Forelimb muscle (tissue), 1 donor: ENCODE data around the gene MCM9. TPM values are rescaled to one million over a fixed set of nuclear protein-coding genes. Genes with fewer than 3 reads are reported as not detected.

Source experiments
- DNase-seq: peaks from one replicate; pipeline ENCODE4 v3.0.0-alpha.2; 2013; ENCODE audit warnings: low read depth
- polyA plus RNA-seq: library from polyadenylated mRNA; unstranded; fragments of 120-200 nt; gene quantifications from one replicate; pipeline ENCODE4 v1.2.1, GENCODE V29; 2013; ENCODE audit not compliant: insufficient read length

Gene MCM9
- polyA plus RNA-seq, 1 donor: 13.1 TPM

DNA sequence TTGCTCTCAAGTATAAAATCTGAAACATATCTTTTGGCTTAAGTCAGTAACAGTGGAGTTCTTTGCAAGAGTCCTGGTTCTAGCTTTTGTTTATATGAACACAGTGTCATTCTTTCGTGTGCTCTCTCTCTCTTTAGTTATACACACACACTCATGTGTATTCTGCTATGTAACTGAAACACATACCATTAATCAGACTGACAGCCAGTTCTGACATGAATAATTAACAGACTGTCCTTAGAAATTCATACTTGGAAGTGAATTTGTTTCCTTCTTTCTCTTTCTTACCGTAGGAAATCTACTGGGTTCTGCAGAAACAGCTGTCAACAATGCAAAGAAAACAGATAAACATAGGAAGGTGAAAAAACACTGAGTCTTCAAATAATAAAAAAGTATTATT is 2.5 kb downstream of the MCM9 start:
- no peak for DNase-seq

DNA sequence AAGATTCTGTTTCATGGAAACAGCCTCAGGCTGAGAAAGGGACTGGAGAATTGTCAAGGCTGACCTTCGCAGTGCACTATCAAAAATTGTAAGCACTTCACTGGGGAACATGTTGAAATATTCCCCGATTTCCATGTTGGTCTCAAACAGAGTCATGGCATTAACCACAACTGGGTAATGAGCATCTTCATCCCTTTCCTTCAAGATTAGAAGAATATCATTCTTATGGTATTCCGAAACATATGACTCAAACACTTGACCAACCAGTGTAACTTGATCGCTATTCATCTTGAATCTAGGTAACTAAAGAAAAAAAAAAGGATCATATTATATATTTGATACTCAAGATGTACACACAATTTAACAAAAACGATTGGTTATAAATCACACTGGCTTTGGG is 3.5 kb downstream of the MCM9 start:
- no peak for DNase-seq

DNA sequence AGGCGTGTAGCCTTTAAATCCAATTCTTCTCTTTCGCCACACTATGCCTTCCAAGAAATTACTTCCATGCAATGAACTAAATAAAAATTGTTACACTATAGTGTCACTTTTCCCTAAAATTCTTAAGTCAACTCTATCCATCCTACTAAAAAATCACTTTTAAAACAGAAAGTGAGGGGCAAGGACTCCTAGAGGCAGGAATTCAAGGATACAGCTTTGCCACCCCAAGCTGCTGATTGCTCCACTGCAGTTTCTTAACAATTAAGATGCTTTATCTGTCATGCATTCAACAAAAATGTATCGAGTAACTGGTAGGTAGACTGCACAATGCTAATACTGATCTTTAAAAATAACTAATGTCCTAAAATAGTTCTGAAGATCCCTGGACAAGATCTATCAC is 4.3 kb downstream of the MCM9 start:
- DNase-seq: no peak

DNA sequence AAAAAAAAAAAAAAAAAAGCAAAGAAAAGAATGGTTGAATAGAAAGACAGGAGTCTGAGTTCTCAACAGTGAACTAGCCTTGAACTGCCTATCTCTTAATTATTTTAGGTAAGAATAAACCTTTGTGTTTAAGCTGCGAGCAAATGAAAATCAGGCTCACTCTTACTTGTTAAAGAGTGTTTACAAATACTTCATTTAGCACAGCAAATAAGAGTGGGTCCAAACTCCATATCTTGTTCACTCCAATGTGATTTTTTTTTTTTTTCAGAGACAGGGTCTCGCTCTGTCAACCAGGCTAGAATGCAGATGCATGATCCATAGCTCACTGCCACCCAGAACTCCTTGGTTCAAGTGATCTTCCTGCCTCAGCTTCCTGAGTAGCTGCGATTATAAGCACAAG is 11.9 kb downstream of the MCM9 start:
- DNase-seq: no peak

DNA sequence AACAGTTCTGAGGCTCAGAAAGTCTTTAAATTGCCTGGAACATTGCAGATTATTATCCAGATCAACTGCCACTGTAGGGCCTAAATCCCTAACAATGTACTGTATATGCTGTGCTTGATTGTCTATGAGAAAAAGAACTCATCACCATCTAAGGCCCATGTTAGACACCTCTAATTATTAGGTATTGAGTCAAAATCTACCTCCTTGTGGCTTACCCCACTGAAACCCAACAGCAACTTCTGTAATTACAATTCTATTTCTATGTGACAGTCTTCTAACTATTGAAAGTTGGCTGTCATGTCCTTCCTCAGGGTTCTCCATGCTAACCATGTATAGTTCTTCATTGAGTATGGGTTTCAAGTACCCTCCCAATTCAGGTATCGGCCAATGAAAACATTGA is 13.9 kb downstream of the MCM9 start:
- no peak for DNase-seq

DNA sequence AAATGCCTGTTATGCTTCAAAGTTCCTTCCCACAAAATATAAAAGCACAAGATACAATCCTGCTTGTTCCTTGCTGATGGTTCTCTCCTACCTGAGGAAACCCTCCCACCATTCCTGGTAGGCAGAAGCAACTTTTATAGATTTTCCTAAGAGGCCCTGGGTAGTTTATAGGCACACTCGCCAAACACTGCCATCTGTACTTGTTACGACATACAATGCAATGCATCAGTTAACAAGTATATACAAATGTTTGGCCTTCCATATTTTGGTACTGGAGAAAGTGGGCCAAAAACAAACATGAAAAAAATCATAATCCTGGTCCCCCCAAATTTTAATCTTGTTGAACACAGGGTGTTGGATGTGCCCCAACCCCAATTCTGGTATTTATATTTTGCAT is 16.6 kb downstream of the MCM9 start:
- no peak for DNase-seq

DNA sequence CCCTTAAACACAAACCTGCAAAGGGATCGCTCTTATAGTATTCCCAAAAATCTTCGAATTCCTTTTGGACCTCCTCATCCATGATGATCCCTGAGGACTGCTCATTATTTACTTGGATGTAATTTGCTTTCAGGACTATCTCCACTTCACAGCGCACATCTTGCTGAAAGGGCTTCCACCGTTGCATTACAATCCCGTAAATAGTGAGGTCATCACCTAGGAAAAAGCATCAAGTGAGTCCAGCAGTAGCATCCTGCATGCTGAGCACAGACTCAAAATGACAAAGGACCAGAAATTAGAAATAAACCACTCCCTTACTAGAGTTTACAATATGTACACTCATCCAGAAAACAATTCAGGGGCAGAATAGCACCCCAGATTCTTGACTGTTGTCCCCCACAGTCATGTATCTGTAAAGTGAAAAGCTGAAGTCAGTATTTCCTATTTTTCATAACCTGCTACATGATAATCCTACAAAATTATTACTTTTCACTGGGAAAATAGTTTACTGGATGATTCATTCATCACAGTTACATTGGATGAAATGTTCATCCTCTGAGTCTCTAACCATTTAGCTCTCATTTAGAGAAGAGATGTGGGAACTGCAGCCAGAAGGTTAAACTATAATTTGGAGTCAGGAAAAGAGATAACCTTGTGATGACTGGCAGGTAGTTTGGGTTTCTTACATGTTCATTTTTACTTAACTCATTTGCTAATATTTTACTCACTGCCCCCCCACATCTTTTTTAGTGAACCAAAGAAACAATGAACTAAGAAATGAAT is 17.2 kb downstream of the MCM9 start:
- no peak for DNase-seq

DNA sequence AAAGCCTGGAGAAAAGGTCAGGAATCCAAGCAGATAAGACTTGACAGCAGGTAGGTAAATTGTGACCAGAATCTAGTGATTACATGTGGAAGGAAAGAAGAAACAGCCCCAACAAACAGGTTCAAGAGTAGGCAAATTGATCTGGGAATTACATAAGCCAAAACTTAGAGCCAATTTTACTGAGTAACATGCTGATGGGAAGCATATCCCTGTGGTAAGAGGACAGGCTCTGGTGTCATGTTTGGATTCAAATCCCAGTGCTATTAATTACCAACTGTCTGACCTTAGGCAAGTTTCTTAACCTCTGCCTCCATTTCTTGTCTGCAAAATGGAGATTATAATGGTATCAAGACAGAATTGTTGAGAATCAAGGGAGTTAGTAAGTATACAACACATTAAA is 20.4 kb downstream of the MCM9 start:
- no peak for DNase-seq

DNA sequence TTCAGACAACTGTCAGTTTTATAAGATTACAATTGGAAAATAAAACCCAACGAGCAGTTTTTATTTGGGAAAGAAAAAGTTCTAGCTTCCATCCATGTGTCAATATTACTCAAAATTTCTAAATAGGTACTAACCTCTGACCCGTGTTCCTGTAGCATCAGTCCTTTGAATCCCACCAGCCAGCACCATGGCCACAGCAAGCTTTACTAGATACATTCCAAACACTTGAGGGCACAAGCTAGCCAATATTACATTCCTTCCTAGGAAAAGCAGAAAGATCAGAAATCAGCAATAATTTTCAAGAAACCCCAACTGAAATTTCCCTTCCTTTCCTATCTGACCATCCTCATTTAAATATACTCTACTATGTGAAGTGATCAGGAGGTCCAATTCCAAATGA is 21.8 kb downstream of the MCM9 start:
- DNase-seq: no peak

DNA sequence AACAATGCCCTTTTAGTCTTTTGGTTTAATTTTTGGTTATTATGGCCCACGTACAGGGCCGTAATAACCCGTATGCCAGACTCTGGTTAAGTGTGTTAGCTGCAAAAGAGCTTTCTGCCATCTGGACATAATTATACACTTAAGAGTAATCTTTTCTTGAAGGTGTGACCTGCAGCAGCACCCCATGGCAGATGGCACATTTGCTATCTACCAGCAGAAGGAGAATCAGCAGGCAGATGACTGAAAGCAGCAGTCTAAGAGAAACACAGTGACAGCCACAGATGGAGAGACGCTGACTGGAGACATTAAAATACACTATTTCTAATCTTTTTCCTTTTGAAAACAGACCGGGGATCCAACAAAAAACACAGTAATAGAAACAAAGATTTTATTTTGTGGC is 22.3 kb downstream of the MCM9 start:
- no peak for DNase-seq

DNA sequence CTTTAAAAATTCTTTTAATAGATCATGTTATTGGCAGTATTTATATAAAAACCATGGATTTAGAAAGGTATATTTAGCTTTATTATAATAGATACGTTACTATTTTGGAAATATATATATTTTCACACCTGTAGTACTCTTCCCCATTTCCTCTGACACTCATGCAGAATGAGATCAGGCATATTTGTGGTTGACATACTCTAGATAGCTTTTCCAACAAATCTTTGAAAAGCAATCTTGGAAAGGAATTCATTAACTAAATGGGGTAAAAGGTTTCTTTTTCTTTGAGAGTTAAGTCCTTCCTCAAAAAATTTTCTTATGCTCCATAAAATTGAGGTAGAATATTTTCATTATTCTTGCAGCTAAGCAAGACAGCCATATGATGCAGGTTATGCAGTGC is 26.5 kb downstream of the MCM9 start:
- no peak for DNase-seq

DNA sequence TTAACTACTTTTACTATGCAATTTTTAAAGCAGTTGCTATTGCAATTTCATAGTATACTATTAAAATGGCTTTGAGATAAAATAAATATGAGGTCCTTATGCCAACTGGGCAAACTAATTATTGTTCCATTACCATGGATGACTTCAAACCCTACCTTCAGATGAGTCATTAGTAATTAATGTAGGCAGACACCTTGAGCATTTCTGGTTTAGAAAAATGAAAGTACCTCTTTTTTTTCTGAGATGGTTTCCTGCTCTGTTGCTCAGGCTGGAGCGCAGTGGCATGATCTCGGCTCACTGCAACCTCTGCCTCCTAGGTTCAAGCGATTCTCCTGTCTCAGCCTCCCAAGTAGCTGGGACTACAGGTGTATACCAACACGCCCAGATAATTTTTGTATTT is 29.1 kb downstream of the MCM9 start:
- no peak for DNase-seq

DNA sequence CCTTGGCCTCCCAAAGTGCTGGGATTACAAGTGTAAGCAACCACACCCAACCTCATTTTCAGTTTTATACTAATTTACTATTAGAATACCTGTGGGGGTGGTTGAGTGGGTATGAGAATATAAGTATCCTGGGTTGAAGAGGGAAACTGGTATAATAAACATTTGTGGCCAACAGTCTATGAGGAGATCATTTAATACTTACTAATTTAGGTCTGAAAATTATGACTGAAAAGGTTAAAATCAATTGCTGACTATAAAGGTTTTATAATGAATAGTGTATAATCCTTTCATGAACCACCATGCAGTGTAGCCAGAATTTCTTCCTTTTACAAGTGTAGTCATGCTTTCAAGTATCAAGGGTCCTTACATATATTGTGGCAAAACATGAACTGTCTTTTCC is 29.9 kb downstream of the MCM9 start:
- no peak for DNase-seq

DNA sequence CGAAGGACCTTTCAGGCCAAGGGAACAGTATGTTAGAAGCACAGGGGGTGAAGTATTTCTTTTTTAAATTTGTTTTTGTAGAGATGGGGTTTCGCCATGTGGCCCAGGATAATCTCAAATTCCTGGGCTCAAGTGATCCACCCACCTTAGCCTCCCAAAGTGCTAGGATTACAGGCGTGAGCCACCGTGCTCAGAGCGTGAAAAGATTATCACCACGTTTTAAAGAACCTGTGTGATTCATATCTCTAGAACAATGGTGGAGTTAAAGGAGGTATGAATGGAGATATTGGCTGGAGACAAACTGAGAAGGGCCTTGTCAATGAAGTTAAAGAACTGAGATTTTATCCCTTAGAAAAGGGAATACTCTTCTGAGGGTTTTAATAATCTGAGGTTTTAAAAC is 31.3 kb downstream of the MCM9 start:
- DNase-seq: no peak

DNA sequence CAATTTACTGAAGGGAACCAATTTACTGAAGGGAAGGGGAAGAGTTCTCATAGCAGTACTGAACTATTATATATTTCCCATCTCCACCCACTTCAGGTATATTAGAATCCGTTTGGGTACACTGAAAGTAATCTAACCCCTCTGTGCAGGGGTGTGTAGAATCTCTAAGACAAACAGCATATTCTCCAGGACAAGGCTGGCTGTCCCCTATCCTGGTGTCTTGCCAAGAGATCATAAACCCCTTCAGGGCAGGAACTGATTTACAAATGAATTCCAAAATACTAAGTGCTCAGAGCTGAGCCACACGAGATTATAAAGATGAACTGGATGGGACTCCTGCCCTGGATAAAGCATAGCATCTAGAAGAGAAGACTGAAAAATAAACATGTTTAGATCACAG is 31.8 kb downstream of the MCM9 start:
- DNase-seq: no peak

DNA sequence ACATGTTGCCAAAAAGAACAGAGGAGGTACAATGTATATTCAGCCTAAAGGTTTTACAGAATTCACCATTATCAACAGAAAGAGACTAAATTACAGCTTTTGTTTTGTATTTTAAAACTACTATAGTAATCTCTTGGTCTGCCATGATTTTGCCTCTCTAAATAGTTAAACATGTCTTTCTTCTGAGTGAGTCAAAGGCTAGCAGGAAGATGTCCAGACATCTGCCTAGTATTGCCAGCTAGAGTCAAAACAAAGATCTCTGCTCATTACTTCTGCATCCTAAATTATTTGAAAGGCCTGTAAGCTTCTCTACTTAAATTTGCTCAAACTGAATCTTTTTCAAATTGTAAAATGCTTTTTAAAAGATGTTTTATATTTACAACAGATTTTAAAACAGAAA is 32.2 kb downstream of the MCM9 start:
- DNase-seq: no peak

DNA sequence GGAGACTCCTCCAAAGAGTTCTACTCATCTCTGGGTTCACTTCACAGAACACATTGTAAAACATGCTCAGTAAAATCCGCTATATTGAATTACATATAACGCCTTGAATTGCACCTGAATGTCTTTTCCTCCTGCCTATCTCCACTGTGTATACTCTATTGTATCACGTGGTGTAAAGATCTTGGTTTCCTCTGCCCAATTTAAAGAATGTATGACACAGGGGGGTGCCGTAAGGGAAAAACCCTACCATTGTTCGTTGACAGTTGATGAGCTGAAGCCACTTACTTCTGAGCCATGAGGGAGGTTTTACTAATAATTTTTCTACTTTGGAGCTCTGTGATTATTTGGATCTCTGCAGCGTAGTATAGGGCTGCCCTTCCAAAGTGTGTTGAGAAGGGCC is 35.0 kb downstream of the MCM9 start:
- DNase-seq: no peak

DNA sequence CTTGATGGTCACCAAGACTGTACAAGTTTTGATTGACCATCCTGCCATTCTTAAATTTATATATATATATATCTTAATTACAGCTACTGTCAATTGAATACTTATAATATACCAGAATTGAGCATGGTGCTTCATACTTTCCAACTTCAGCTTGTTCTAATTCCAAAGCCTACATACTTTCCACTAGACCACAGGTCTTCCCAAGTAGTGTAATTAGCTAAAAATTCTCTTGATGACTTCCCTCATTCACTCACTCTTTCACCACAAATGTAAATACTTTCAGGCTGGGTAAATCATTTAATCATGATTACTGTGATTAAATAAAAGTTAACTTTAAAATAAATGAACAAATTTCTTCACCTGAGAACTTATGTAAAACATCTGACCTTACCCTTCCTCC is 37.6 kb downstream of the MCM9 start:
- no peak for DNase-seq

DNA sequence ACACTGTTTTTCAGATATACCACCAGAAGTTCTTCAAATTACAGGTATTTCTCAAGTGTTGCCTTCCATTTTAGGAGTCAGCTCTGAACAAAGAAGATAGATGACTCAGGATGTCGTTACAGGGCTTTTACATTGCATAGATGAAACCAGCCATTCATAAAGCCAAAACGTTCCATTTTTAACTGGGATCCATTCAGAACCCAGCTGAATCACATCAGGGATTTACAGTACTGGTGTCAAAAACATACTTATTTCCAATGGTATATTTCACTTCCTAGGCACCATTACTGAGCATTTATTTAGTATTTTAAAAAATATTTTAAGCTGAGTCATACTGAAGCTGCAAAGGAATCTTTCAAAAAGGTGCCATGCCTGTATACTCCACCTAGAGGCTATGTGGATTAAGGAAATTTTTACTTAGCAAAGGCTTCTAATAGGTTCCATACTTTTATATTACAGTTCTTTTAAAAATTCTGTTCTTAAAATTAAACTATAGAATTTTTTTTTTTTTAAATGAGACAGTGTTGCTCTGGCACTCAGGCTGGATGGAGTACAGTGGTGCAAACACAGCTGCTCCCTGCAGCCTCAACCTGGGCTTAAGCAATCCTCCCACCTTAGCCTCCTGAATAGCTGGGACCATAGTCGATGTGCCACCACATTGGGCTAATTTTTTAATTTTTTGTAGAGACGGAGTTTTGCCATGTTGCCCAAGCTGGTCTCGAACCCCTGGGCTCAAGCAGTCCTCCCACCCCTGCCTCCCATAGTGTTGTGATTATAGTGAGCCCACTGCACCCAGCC is 38.4 kb downstream of the MCM9 start:
- DNase-seq: no peak

DNA sequence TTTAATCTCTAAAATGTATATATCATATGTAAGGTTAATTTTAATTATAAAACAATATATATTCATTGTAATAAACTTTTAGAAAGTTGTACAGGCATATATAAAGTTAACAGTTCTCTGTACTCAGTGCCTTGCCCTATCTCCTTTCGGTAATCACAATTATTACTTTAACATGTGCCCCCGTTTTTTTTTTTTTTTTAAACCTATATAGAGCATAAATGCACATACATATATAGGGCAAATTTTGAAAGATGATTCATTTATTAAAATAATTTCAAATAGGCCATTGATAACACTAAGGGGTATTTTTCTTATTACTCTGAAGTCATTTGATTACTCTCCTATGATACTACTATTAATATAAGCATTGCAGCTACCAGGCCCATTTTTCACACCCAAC is 39.1 kb downstream of the MCM9 start:
- DNase-seq: no peak

DNA sequence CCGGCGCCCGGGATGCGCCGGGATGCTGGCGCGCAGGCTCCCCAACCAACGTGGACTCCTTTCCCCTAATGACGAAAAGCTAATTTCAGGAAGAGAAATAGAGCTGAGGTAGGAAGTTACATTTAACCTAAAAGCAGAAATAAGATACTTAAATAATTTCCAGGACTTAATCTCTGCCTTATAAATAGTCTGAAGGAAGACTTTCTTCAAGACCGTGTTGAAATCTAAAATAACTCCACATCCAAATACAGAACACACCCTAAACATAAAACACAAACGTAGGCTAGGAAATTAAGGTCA is 39.7 kb downstream of the MCM9 start:
- no peak for DNase-seq

DNA sequence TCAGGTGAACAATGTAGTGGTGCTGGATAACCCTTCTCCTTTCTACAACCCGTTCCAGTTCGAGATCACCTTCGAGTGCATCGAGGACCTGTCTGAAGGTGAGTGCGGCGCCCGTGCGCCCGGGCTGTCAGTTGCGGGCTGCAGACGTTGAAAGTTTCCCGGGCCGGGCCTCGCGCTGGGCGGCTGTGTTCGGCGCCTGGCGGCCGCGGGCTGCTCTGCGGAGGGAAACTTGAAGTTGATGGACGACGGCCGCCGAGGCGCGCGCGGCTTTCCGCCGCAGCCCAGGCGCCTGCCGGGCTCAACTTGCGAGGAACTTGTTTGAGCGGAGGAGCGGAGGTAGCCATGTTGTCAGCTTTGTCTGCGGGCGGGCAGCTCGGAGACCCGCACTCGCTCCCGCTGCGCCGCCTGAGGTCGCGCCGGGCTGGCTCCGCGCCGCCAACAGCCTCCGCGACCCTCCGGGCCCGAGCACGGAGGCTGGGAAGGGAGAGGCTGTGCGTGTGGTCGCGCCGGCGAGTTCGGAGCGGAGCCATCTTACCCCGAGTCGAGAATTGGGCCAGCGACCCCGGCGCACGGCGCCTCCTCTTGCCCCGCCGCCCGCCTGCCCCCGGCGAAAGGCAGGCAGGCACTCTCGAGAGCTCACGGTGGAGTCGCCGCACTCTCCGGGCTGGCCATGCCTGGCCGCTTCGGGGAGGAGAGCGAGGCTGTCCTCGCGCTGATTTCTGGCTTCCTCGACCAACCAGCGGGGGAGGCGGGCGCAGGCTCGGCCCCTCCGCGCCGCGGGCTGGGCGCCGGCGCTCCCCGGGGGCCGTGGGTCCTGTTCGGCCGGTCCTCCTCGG is 40.3 kb downstream of the MCM9 start:
- no peak for DNase-seq
